Inferior parietal cortex (tissue), 1 donor: Measurements from ENCODE around the gene OR4Q2.
"Not testable (repeated sequence)": the region's sequence is repeated elsewhere in the genome, so short reads cannot be mapped to it uniquely, and the experiment has no call there.

Experiments used
- DNase-seq: peaks from one replicate; pipeline ENCODE4 v3.0.0-alpha.2; 2016; ENCODE audit errors: extremely low spot score

OR4Q2 gene

DNA sequence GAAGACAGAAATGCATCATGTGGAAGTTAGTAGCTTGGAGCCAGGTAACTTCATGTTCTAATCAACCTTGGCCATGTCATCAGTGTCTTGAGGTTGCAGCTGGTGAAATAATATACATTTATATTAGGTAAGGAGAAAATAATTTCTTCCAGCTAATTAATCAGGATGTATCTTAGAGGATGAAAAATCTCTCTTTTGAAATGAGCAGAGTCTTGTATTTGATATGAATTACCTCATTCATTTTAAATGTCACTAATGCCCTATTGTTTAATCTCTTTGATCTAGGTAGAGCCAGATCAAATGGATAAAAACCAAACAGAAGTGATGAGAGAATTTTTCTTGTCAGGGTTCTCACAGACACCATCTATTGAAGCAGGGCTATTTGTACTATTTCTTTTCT lies at the start of gene OR4Q2:
TSS of gene OR4Q2 (plus strand) at position 301 of the 400 bp plus-strand sequence.
- no peak for DNase-seq

GRCh38 chr14:19969735-19970134 lies 32.2 kb upstream of the OR4Q2 start:
- DNase-seq, result not testable (repeated sequence)

GRCh38 chr14:19974844-19975243 lies 27.1 kb upstream of the OR4Q2 start:
- no peak for DNase-seq

GRCh38 chr14:19975291-19975690 lies 26.7 kb upstream of the OR4Q2 start, which contains the start of gene OR4K15:
Gene OR4K15, plus strand, starts transcription at chr14:19975591. Its CDS starts 0 bp downstream, at chr14:19975591.
- no peak for DNase-seq

GRCh38 chr14:19993438-19993837 lies 8.5 kb upstream of the OR4Q2 start:
- DNase-seq, result no peak

DNA sequence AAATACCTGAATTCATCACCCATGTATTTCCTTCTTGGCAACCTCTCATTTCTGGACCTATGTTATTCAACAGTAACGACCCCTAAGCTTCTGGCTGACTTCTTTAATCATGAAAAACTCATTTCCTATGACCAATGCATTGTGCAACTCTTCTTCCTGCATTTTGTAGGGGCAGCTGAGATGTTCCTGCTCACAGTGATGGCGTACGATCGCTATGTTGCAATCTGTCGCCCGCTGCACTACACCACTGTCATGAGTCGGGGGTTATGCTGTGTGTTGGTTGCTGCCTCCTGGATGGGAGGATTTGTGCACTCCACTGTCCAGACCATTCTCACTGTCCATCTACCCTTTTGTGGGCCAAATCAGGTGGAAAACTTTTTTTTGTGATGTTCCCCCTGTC lies 356 bp downstream of the OR4Q2 start:
- no peak for DNase-seq

DNA sequence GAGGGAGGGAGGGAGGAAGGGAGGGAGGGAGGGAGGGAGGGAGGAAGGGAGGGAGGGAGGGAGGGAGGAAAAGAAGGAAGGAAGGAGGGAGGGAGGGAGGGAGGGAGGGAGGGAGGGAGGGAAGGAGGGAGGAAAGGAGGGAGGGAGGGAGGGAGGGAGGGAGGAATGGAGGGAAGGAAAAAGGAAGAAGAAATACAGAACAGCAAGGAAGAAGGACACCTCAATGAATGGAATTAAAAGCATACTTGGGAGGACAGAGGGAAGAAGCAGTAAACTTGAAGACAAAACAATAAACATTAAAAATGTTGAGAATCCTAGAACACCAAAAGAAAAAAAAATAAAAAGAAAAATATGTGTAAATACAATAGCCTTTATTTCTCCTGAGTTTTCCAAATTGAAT lies 6.2 kb downstream of the OR4Q2 start:
- no peak for DNase-seq

DNA sequence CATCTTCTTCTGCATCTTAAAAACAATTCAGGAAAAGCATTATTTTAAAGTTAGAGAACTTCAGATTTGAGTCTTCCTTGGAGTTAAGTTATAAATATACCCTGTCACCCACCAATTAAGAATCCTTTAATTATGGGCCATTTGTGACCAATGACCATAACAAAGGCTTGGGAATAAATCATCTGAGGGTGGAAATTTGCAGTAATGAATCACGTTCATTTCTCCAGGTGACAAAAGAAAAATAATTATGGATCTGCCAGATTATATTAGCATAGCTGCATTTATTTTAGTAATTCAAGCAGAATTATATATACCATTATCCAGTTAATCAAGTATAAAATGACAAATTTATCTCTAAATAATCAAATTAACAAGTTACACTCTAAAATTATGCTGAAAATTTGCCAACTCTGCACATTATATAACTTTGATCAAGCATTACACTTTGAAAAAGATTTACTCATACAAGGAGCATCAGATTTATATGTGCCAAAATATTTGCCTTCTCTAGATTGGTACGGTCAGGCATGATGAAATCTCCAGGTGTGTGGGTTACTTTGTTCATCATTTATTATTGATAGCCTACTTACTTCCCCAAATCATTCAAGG lies 17.4 kb downstream of the OR4Q2 start, which contains the start of gene OR4K14:
TSS of gene OR4K14 (minus strand) at position 51 of the 609 bp plus-strand sequence. CDS start 4,114 bp downstream, outside the sequence.
- DNase-seq, result no peak

- DNase-seq, result no peak
Measured at GRCh38 chr14:20031058-20031457, 29.1 kb downstream of the OR4Q2 start.

DNA sequence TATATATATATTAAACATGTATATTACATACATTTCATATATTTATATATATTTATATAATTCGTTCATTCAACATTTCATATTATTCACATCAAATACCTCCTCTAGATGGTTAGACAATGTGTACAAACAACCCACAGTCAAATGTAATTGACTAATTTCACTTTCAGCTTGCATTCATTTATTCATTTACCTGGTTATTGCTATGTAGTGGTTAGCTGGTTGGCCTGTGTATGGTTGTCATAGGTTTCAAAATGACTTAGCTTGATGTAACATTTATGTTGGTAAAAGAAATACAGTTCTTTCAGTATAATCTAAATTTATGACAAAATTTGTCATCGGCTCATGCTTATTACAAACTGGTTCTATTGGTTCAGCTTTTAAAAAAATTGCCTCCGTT lies 33.5 kb downstream of the OR4Q2 start:
- no peak for DNase-seq

DNA sequence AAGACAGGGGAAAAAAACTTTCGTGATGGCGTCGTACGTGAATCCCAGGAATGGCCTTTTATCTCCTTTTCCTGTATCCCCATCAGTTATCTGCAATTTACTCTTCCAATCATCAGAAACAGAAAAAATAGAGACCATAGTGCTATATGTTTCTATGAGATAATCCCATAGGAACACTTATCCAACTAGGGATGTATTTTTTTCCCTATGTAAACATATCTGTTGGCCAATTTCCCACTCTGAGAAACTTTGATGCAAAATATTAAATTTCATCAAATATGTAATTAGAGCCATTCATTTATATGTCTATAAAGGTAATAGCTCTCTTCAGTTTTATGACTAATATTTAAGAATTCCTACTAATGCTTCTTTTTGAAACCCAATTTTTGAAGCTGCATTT lies 34.0 kb downstream of the OR4Q2 start, which contains the start of gene OR4K13:
TSS of gene OR4K13 (minus strand) at position 101 of the 400 bp plus-strand sequence. CDS start 1,280 bp downstream, outside the sequence.
- no peak for DNase-seq

- no peak for DNase-seq
Measured at GRCh38 chr14:20044243-20044642, 42.3 kb downstream of the OR4Q2 start.

GRCh38 chr14:20048202-20048601 lies 46.2 kb downstream of the OR4Q2 start:
- DNase-seq, result no peak
